ENCODE results near the gene DOCK10. TPM values are rescaled to one million over a fixed set of nuclear protein-coding genes. Genes with fewer than 3 reads are reported as not detected.

Gene DOCK10
- total and polyA plus RNA-seq, 9 of the 15 experiments (the other 6 are each of a cell fraction or from before 2014, with no cell fraction given) = 0.01 to 0.87 (median 0.18) TPM

- Histone ChIP-seq H3K27me3 (ENCODE audit: control insufficient read depth in 2 of 2, insufficient read depth in 2 of 2, low read length in 2 of 2) (no peaks in the 10 kb centered on the region), H3K27ac (ENCODE audit: extremely low read depth, low read depth, low read length) (no peak overlapping the region), H3K4me2 (ENCODE audit: insufficient read depth, low read length) (no peak overlapping the region), H3K9me1 (ENCODE audit: control insufficient read depth, insufficient read depth, low read length) (no peaks in the 10 kb centered on the region), H3K9ac (ENCODE audit: insufficient read depth in 1 of 2, low read depth in 2 of 2, low read length in 2 of 2) (no peak overlapping the region), H3K36me3 (ENCODE audit: control insufficient read depth, insufficient read depth, low read length) (no peaks in the 10 kb centered on the region), H3K4me3 (no peak overlapping the region), H3K4me1 (replicated peaks in 1 of 2; ENCODE audit: control insufficient read depth in 2 of 2, insufficient read depth in 2 of 2, low read length in 2 of 2) (no peaks in the 10 kb centered on the region), H3K79me2 (ENCODE audit: control insufficient read depth, insufficient read depth, low read length) (no peaks in the 10 kb centered on the region), H4K20me1 (replicated peaks; ENCODE audit: control insufficient read depth, insufficient read depth, low read length) (no peaks in the 10 kb centered on the region), H2AFZ (ENCODE audit: low read depth, low read length) (no peak overlapping the region), H3K9me3 (replicated peaks; ENCODE audit: control insufficient read depth, insufficient read depth, low read depth, low read length) (no peaks in the 10 kb centered on the region)
- WGBS (ENCODE audit: insufficient coverage, low coverage, missing lambda C conversion rate) = 0% methylated on average over 4 of the region's 4 CpGs
- DNase-seq (ENCODE audit: extremely low read depth in 1 of 4, low spot score in 3 of 4) = no peak
- CTCF ChIA-PET (ENCODE audit: low intra/inter-chr PET ratio) = no interaction called here
- no peak for FAIRE-seq
- intact Hi-C loops (cut with micrococcal nuclease) (no loop called here), in situ Hi-C loops (cut with MboI) (no loop called here)
- POLR2A ChIA-PET = interaction anchor here (0.7 kb wide), 1 partner anchor 41 kb away, joined by 3 read pairs; no protein-coding TSS in a partner anchor
- ATAC-seq = no peak
- no TSS peak for BruUV-seq (replicated peaks)
- TF ChIP-seq GTF2A2 (tag; IDR thresholded peaks at IDR 0.05) (no peak), SMARCC2 (IDR thresholded peaks at IDR 0.05; ENCODE audit: low read depth) (no peak), HNRNPK (IDR thresholded peaks at IDR 0.05; ENCODE audit: low read depth, low read length, poor library complexity, severe bottlenecking) (no peak), MLLT1 (IDR thresholded peaks at IDR 0.05) (no peak), ELF2 (CRISPR knock-in tag; IDR thresholded peaks at IDR 0.05) (no peak), LEF1 (IDR thresholded peaks at IDR 0.05) (no peak), ZNF639 (CRISPR knock-in tag; conservative IDR thresholded peaks at IDR 0.05 in 1 of 2, IDR thresholded peaks at IDR 0.05 in 1 of 2) (no peak), NRF1 (conservative IDR thresholded peaks at IDR 0.05 in 1 of 2, IDR thresholded peaks at IDR 0.05 in 1 of 2) (no peak), ZBED1 (IDR thresholded peaks at IDR 0.05) (no peak), ZNF274 (IDR thresholded peaks at IDR 0.05; ENCODE audit: borderline replicate concordance, low read depth, low read length) (no peak), MTF1 (CRISPR knock-in tag; IDR thresholded peaks at IDR 0.05; ENCODE audit: borderline replicate concordance) (no peak), BDP1 (IDR thresholded peaks at IDR 0.05; ENCODE audit: insufficient read depth, insufficient read length) (no peak), RB1 (IDR thresholded peaks at IDR 0.05; ENCODE audit: low read depth) (no peak), FOXA1 (IDR thresholded peaks at IDR 0.05; ENCODE audit: borderline replicate concordance) (no peak), TFAP4 (CRISPR knock-in tag; IDR thresholded peaks at IDR 0.05; ENCODE audit: borderline replicate concordance) (no peak), MAFG (tag; conservative IDR thresholded peaks at IDR 0.05) (no peak), SMAD3 (CRISPR knock-in tag; conservative IDR thresholded peaks at IDR 0.05) (no peak), NUFIP1 (IDR thresholded peaks at IDR 0.05; ENCODE audit: partially characterized antibody) (no peak), ZNF316 (IDR thresholded peaks at IDR 0.05) (no peak), ARNT (IDR thresholded peaks at IDR 0.05) (no peak)
Measured at GRCh38 chr2:224747765-224748164, 294.5 kb downstream of the DOCK10 start.

Data from K562 (cell line).